Kidney glomerular epithelial cell (primary cell): Measurements from ENCODE around the gene ORAI3.
A peak's percentile ranks its signal among the peaks of the same experiment; 100 is the strongest.

Source experiments
- DNase-seq: peaks from one replicate; lab custom pipeline; 2025; lab: John Stamatoyannopoulos, UW

Gene ORAI3

GRCh38 chr16:30947859-30948666, 805 bp upstream of the ORAI3 start:
- DNase-seq = peak; percentile 91

DNA sequence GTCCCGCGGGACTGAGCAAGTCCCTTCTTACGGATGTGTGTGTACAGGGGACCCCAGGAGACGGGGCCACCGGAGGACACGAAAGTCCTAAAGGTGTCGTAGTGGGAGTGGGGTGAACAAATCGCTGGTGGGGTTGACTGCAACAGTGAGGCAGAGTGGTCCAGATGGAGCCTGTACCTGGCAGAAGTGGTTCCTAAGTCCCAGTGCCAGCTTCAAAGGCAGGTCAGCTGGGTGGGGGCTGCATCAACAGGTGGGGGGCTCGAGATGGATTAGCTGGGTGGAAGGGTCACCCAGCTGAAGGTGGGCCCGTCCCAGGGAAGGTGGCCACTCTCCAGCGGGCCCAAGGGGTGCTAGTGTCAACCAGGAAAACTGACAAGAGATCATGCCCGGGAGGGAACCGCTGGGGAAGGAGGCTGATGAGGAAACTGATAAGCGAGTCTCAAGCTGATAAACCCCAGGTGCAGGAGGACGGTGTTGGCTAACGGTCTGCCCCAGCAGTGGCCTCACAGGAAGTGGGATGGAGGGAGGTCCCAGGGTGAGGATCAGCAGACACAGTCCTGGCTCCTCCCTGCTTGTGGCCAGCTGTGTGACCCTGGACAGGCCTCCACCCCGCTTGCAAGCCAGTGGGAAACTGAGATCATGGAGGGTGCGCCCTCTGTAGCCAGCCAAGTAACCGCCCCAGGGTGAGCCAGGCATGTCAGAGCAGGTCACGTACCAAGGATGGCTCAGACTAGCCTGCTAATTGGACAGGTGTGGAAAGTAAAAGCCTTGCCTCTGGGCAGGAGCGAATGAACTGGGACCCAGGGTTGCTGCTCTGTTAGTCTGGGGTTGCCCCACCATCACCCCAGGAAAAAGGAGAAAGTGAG, 1.0 kb downstream of the ORAI3 start:
- peak; percentile 84 for DNase-seq

DNA sequence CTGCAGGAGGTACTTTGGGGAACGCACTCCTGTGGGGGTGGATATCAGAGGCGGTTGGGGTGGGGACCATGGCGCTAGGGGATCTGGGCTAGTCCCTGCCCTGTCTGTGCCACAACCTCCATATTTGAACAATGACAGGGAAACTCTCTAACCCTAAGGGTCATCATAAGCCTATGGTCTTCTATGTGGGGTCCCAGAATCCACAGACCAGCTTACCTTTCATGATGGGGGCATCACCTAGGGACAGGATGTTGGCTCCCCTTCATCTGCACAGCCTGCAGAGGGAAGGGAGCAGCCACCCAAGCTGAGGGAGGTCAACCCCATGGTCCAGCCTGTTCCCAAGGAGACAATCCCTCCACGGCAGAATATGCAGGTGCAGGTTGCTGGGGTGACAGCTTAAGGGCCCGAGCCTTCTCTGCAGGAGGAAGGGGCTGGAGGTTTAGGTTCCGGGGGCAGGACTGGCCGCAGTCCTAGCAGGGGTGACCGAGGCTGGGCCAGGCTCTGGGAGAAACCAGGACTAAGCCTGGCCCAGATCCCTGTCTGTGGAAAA, 1.7 kb downstream of the ORAI3 start:
- no peak for DNase-seq

GRCh38 chr16:30951193-30951592, 2.3 kb downstream of the ORAI3 start:
- DNase-seq = no peak

DNA sequence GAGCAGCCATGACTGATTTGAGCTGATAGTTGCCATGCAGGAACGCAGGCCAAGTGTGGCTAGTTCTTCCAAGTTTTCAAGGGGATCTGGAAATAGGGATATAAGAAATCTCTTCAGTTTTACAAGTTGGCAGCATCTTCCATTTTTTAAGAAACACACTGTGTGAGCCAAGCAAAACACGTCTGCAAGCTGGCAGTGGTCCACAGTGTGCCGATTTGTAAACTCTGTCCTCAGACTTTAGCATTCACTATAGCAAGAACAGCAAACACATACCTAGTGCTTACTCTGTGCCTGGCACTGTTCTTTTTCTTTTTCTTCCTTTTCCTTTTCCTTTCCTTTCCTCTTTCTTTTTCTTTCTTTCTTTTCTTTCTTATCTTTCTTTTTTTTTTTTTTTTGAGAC, 2.9 kb downstream of the ORAI3 start:
- no peak for DNase-seq

DNA sequence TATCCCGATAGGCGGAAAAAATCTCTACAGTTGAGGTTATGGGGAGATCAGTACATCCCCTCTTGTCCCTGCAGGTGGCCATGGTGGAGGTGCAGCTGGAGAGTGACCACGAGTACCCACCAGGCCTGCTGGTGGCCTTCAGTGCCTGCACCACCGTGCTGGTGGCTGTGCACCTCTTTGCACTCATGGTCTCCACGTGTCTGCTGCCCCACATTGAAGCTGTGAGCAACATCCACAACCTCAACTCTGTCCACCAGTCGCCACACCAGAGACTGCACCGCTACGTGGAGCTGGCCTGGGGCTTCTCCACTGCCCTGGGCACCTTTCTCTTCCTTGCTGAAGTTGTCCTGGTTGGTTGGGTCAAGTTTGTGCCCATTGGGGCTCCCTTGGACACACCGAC, 4.2 kb downstream of the ORAI3 start:
- DNase-seq = no peak

DNA sequence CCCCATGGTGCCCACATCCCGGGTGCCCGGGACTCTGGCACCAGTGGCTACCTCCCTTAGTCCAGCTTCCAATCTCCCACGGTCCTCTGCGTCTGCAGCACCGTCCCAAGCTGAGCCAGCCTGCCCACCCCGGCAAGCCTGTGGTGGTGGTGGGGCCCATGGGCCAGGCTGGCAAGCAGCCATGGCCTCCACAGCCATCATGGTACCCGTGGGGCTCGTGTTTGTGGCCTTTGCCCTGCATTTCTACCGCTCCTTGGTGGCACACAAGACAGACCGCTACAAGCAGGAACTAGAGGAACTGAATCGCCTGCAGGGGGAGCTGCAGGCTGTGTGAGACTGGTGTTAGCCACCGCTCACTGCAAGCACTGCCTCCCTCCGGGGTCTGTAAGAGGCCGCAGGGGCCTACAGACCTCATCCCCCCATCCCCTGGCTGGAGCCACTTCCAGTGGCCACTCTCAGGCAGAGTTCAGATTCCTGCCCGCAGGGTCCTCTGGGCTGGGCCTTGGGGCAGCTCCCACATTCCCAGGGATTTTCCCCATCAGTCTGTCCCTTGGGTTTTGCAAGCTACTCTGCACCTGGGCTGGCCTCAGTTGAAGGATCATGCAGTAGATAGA, 4.8 kb downstream of the ORAI3 start:
- peak; percentile 54 for DNase-seq

GRCh38 chr16:30954993-30955392, 6.1 kb downstream of the ORAI3 start:
- no peak for DNase-seq

GRCh38 chr16:30956601-30957455, 8.0 kb downstream of the ORAI3 start:
- peak; percentile 68 for DNase-seq

GRCh38 chr16:30957456-30958174, 8.7 kb downstream of the ORAI3 start, which contains the start of gene SETD1A:
Gene SETD1A (plus strand): TSS chr16:30957754. CDS start chr16:30958732, 978 bp downstream.
- DNase-seq = peak; percentile 78

DNA sequence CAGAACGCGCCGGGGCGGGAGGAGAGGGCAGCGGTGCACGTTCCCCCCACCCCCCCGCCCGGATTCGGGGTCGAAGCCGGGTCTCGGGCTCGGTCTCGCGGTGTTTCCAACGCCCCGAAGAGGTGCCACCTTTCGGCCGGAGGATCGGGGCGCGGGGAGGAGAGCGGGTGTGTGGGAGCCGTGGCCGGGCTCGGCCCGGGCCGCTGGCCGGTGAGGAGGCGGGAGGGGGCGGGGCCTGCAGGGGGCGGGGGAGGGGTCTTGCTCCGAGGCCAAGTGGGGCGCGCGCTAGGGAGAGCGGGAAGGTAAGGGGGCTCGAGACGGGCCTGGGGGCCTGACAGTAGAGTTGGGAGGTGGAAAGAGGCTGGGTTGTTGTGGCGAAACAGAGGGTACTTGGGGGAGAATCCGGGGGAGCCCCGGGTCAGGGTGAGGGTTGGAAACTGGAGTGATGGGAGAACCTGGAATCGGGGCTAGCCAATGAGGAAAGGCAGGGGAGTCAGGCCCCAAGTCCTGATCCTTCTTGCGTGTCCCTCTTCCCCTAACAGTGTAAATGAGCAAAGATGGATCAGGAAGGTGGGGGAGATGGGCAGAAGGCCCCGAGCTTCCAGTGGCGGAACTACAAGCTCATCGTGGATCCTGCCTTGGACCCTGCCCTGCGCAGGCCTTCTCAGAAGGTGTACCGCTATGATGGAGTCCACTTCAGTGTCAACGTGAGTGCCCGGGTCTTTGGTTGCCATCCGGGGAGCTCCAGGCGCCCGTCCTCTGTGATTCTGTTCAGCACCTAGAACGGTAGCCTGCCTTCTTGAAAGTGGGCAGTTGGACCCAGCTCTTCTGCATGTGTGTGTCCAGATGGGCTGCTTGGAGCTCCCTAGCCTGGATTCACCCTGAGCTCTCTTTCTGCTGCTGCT, 9.6 kb downstream of the ORAI3 start:
- DNase-seq = no peak

GRCh38 chr16:30961384-30961783, 12.5 kb downstream of the ORAI3 start:
- no peak for DNase-seq

DNA sequence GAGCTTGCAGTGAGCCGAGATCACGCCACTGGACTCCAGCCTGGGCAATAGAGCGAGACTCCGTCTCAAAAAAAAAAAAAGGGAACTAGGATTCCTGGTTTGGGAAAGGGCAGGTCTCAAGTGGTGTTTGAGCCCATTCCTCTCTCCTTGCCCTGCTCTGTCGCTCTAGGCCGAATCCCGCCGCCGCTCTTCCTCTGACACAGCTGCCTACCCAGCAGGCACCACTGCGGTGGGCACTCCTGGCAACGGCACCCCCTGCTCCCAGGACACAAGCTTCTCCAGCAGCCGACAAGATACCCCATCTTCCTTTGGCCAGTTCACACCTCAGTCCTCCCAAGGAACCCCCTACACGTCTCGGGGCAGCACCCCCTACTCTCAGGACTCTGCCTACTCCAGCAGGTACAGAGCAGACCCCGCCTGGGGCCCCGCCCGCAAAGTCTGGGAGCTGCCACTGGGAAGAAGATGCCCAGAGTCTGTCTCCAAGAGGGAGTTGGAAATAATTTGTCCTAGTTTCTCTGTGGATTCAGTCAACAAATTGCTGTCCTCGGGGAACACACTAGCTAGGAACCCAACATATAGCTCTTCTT, 15.2 kb downstream of the ORAI3 start:
- no peak for DNase-seq

GRCh38 chr16:30964574-30965226, 15.8 kb downstream of the ORAI3 start:
- no peak for DNase-seq

DNA sequence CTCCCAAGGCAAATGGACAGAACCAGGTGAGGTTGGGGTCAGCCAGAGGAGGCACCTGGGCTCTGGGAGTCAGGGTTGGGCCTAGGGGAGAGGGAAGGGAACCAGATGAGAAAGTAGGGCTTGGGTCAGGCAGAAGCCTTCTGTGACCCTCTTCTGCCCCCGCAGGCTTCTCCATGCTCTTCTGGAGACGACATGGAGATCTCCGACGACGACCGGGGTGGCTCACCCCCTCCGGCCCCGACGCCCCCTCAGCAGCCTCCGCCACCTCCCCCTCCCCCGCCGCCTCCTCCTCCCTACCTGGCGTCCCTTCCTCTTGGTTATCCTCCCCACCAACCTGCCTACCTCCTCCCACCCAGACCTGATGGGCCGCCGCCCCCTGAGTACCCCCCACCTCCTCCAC, 16.6 kb downstream of the ORAI3 start:
- DNase-seq = no peak

- DNase-seq = no peak
These were observed 17.3 kb downstream of the ORAI3 start for GRCh38 chr16:30966033-30966619.

DNA sequence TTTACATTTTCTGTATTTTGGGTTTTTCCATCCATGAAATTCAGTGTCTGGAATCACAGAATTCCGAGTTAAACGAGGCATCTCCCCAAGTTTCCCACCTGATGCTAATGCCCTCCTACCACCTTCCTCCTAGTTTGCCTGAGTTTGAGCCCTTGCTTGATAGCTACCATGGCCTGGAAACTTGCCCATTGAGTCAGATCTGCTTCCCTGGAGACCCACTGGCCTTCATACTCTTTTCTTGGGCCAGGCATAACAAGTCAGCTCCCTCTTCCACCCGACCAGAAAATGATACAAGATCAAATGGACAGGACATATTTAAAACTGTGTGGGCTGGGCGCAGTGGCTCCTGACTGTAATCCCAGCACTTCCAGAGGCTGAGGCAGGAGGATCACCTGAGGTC, 18.9 kb downstream of the ORAI3 start:
- no peak for DNase-seq

GRCh38 chr16:30969246-30969842, 20.5 kb downstream of the ORAI3 start:
- no peak for DNase-seq
